Stimulated activated naive CD8-positive, alpha-beta T cell treated with anti-CD3 and anti-CD28 coated beads, Interleukin-15, amount 100 ng/mL, for 72 hours (primary cell): ENCODE results near the gene ATP5F1D.

Experiments used
- ATAC-seq: fragments of 150-1000 bp; cut with Tn5 transposase; 2 replicates; pipeline ENCODE4 v1.10.0; 2021; ENCODE audit warnings: mild to moderate bottlenecking, moderate library complexity
- DNase-seq, 2 donors: peaks; one replicate each; pipeline ENCODE4 v3.0.0; 2021 to 2022
- H3K27ac Mint-ChIP-seq, 2 donors: one replicate each; pipeline ENCODE4 v1.8.0; 2022; ENCODE audit warnings: mild to moderate bottlenecking in 2 of 2, mixed read lengths in 2 of 2, moderate library complexity in 2 of 2
- H3K27me3 Mint-ChIP-seq: one replicate; pipeline ENCODE4 v1.8.0; 2022; ENCODE audit warnings: mixed read lengths
- H3K4me1 Mint-ChIP-seq: one replicate; pipeline ENCODE4 v1.8.0; 2022; ENCODE audit warnings: mild to moderate bottlenecking, mixed read lengths
- H3K4me3 Mint-ChIP-seq, 2 donors: one replicate each; pipeline ENCODE4 v1.8.0; 2022; ENCODE audit warnings: mild to moderate bottlenecking in 2 of 2, mixed read lengths in 2 of 2, moderate library complexity in 1 of 2
- H3K9me3 Mint-ChIP-seq, 2 donors: one replicate each; pipeline ENCODE4 v1.8.0; 2022; ENCODE audit warnings: mixed read lengths in 2 of 2

Gene ATP5F1D

DNA sequence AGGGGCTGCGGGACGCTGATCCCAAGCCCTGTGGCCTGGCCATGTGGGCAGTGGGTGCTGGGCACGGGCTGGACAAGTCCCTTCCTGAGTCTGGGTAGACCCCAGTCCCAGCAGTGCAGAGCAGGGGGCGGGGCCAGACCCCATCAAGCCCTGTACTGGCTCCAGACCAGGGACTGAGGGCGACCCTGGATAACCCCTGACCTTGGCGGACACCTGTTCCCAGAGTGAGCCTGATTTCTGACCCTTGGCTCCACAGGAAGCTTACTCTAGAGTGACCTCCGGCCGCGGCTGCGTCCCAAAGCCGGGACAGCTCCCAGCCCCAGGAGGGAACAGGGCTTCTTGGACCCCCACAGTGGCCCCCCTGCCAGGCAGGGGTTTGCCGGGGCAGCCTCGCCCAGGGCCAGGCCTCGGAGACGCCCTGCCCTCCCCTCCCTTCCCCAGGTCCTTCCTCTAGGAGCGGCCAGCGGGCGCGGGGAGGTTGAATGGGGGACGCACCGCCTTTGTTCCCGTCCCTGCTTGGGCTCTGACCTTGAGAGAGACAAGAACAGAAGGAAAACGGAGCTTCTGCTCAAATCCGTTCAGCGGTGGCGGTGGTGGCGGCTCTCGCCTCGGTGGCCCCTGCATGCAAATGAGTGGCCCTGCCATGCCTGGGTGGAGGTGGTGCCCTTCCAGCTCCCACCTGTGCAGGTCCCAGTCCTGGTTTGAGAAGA is 41.8 kb downstream of the ATP5F1D start:
- Mint-ChIP-seq H3K4me3 (no peak overlapping the region), H3K4me1 (peaks cover 33% of the 10 kb centered on the region), H3K27me3 (peaks cover 50% of the 10 kb centered on the region), H3K9me3 (no peaks in the 10 kb centered on the region), H3K27ac (no peak overlapping the region)
- DNase-seq (no peak), ATAC-seq (no peak)

GRCh38 chr19:1283917-1284292 is 42.4 kb downstream of the ATP5F1D start:
- Mint-ChIP-seq H3K27ac (no peak overlapping the region), H3K9me3 (no peaks in the 10 kb centered on the region), H3K4me1 (peaks cover 28% of the 10 kb centered on the region), H3K4me3 (no peak overlapping the region), H3K27me3 (peaks cover 55% of the 10 kb centered on the region)
- peak in 1 of 2 donors; percentile 12 for DNase-seq
- ATAC-seq, result no peak

GRCh38 chr19:1284293-1284978 is 42.9 kb downstream of the ATP5F1D start:
- Mint-ChIP-seq H3K27ac (no peak overlapping the region), H3K4me3 (peak overlapping the region; percentile 32 to 61), H3K4me1 (peaks cover 26% of the 10 kb centered on the region), H3K27me3 (peaks cover 60% of the 10 kb centered on the region), H3K9me3 (no peaks in the 10 kb centered on the region)
- ATAC-seq (no peak), DNase-seq (no peak)

GRCh38 chr19:1284979-1285736 is 43.6 kb downstream of the ATP5F1D start:
- DNase-seq (no peak), ATAC-seq (no peak)
- Mint-ChIP-seq H3K4me1 (peaks cover 18% of the 10 kb centered on the region), H3K27me3 (peaks cover 68% of the 10 kb centered on the region), H3K27ac (no peak overlapping the region), H3K9me3 (no peaks in the 10 kb centered on the region), H3K4me3 (peak overlapping the region; percentile 32 to 61)

GRCh38 chr19:1285737-1286360 is 44.3 kb downstream of the ATP5F1D start, which contains the start of gene EFNA2:
TSS of gene EFNA2 (plus strand) at chr19:1285873. CDS start at chr19:1286169, 296 bp downstream.
- Mint-ChIP-seq H3K27ac (no peak within 1 kb of the TSS), H3K27me3 (peaks cover 71% of the 10 kb centered on the region), H3K4me3 (peak within 1 kb of the TSS; percentile 63 to 77), H3K9me3 (no peaks in the 10 kb centered on the region), H3K4me1 (peaks cover 14% of the 10 kb centered on the region)
- ATAC-seq, result no peak
- no peak for DNase-seq

- peak overlapping the region; percentile 63 to 77 for H3K4me3 Mint-ChIP-seq
- ATAC-seq (no peak), DNase-seq (no peak)
Observed at GRCh38 chr19:1286487-1287353, 45.2 kb downstream of the ATP5F1D start.

GRCh38 chr19:1287354-1288225 is 46.0 kb downstream of the ATP5F1D start:
- Mint-ChIP-seq H3K27me3 (peaks cover 72% of the 10 kb centered on the region), H3K27ac (no peak overlapping the region), H3K9me3 (no peaks in the 10 kb centered on the region), H3K4me1 (peaks cover 14% of the 10 kb centered on the region), H3K4me3 (no peak overlapping the region)
- no peak for ATAC-seq
- no peak for DNase-seq

More at GRCh38 chr19:1286487-1287353, 45.2 kb downstream of the ATP5F1D start:
- Mint-ChIP-seq H3K27ac (no peak overlapping the region), H3K27me3 (peaks cover 67% of the 10 kb centered on the region), H3K4me1 (peaks cover 14% of the 10 kb centered on the region), H3K9me3 (no peaks in the 10 kb centered on the region)

GRCh38 chr19:1288226-1288612 is 46.7 kb downstream of the ATP5F1D start:
- Mint-ChIP-seq H3K4me1 (peaks cover 14% of the 10 kb centered on the region), H3K27ac (no peak overlapping the region), H3K27me3 (peaks cover 78% of the 10 kb centered on the region), H3K9me3 (no peaks in the 10 kb centered on the region), H3K4me3 (no peak overlapping the region)
- DNase-seq (no peak), ATAC-seq (peak; percentile 3)

GRCh38 chr19:1288833-1289685 is 47.5 kb downstream of the ATP5F1D start:
- peaks cover 81% of the 10 kb centered on the region for H3K27me3 Mint-ChIP-seq
- ATAC-seq, result no peak
- H3K27ac Mint-ChIP-seq, result no peak overlapping the region
- H3K4me1 Mint-ChIP-seq, result peaks cover 14% of the 10 kb centered on the region
- no peaks in the 10 kb centered on the region for H3K9me3 Mint-ChIP-seq
- no peak overlapping the region for H3K4me3 Mint-ChIP-seq
- DNase-seq, result no peak

DNA sequence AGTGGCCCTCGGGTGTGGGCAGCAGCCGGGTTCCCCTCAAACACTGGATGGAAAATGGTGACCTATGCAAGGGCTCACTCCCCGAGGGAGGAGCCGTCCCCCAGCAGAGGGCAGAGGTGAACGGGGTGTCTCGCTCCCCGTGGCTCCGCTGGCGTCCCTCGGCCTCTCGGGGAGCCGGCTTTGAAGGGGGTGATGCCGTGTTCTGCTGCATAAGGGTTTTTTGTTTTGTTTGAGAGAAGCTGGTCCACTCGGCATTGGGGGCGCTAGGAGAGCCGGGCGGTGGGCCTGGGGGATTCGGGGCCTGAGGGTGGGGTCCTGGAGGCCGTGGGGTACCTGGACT is 48.1 kb downstream of the ATP5F1D start:
- H3K27me3 Mint-ChIP-seq, result peaks cover 81% of the 10 kb centered on the region

GRCh38 chr19:1290196-1290702 is 48.7 kb downstream of the ATP5F1D start:
- no peak overlapping the region for H3K4me3 Mint-ChIP-seq
- DNase-seq, result peak in 1 of 2 donors; percentile 14
- no peaks in the 10 kb centered on the region for H3K9me3 Mint-ChIP-seq
- no peak overlapping the region for H3K27ac Mint-ChIP-seq
- H3K4me1 Mint-ChIP-seq, result peaks cover 18% of the 10 kb centered on the region
- H3K27me3 Mint-ChIP-seq, result peaks cover 81% of the 10 kb centered on the region
- no peak for ATAC-seq

More for the DNA sequence above, 48.1 kb downstream of the ATP5F1D start:
- Mint-ChIP-seq H3K9me3 (no peaks in the 10 kb centered on the region), H3K4me1 (peaks cover 20% of the 10 kb centered on the region), H3K27ac (no peak overlapping the region), H3K4me3 (no peak overlapping the region)
- ATAC-seq (no peak), DNase-seq (no peak)

- H3K4me3 Mint-ChIP-seq, result no peak overlapping the region
- H3K27ac Mint-ChIP-seq, result no peak overlapping the region
- peaks cover 83% of the 10 kb centered on the region for H3K27me3 Mint-ChIP-seq
- H3K9me3 Mint-ChIP-seq, result no peaks in the 10 kb centered on the region
- ATAC-seq, result no peak
- DNase-seq, result no peak
- peaks cover 17% of the 10 kb centered on the region for H3K4me1 Mint-ChIP-seq
Observed at GRCh38 chr19:1290703-1291651, 49.4 kb downstream of the ATP5F1D start.
